NCI-H526 (cell line): ENCODE results near the gene SYT8.
A peak's percentile ranks its signal among the peaks of the same experiment; 100 is the strongest.
"Not testable (repeated sequence)": the region's sequence is repeated elsewhere in the genome, so short reads cannot be mapped to it uniquely, and the experiment has no call there.

Experiments
- DNase-seq, 2 experiments: peaks; one replicate each; lab custom pipeline; 2025; lab: John Stamatoyannopoulos, UW

Gene SYT8

GRCh38 chr11:1834779-1835670 lies at the start of gene SYT8:
Gene SYT8 (plus strand): TSS chr11:1834990. CDS start chr11:1835106, 116 bp downstream.
- DNase-seq, result no peak

GRCh38 chr11:1785749-1786413 lies 48.9 kb upstream of the SYT8 start:
- DNase-seq, result no peak

GRCh38 chr11:1786466-1786865 lies 48.3 kb upstream of the SYT8 start:
- no peak for DNase-seq

GRCh38 chr11:1791912-1792311 lies 42.9 kb upstream of the SYT8 start:
- DNase-seq, result no peak

GRCh38 chr11:1792461-1792860 lies 42.3 kb upstream of the SYT8 start:
- DNase-seq, result no peak

GRCh38 chr11:1793081-1793480 lies 41.7 kb upstream of the SYT8 start:
- no peak for DNase-seq

GRCh38 chr11:1796413-1797011 lies 38.3 kb upstream of the SYT8 start:
- peak in 1 of 2 experiments; percentile 28 for DNase-seq

- DNase-seq, result no peak
Observed at GRCh38 chr11:1797391-1798125, 37.2 kb upstream of the SYT8 start.

- no peak for DNase-seq
Observed at GRCh38 chr11:1803246-1803645, 31.5 kb upstream of the SYT8 start.

GRCh38 chr11:1803835-1804519 lies 30.8 kb upstream of the SYT8 start:
- not testable (repeated sequence) for DNase-seq

- no peak for DNase-seq
Observed at GRCh38 chr11:1805525-1805924, 29.3 kb upstream of the SYT8 start.

- DNase-seq, result no peak
Observed at GRCh38 chr11:1807264-1807995, 27.4 kb upstream of the SYT8 start.

- no peak for DNase-seq
Observed at GRCh38 chr11:1810761-1811160, 24.0 kb upstream of the SYT8 start.

- no peak for DNase-seq
Observed at GRCh38 chr11:1812274-1812673, 22.5 kb upstream of the SYT8 start.

GRCh38 chr11:1812801-1813200 lies 22.0 kb upstream of the SYT8 start:
- DNase-seq, result no peak

GRCh38 chr11:1813356-1813755 lies 21.4 kb upstream of the SYT8 start:
- not testable (repeated sequence) for DNase-seq

GRCh38 chr11:1814691-1815090 lies 20.1 kb upstream of the SYT8 start:
- no peak for DNase-seq

GRCh38 chr11:1815311-1815710 lies 19.5 kb upstream of the SYT8 start:
- no peak for DNase-seq

- no peak for DNase-seq
Observed at GRCh38 chr11:1815751-1816150, 19.0 kb upstream of the SYT8 start.

GRCh38 chr11:1817000-1817399 lies 17.8 kb upstream of the SYT8 start:
- no peak for DNase-seq

GRCh38 chr11:1817511-1817910 lies 17.3 kb upstream of the SYT8 start:
- DNase-seq, result no peak
